Fibroblast of skin of left quadriceps (primary cell): ENCODE data around the gene SPATA3.
"Not testable (repeated sequence)": the region's sequence is repeated elsewhere in the genome, so short reads cannot be mapped to it uniquely, and the experiment has no call there.

ENCODE experiments used
- DNase-seq, 2 experiments: peaks; one replicate each; pipeline ENCODE4 v3.0.0-alpha.2; 2013; ENCODE audit warnings: low read depth in 2 of 2

SPATA3 gene

DNA sequence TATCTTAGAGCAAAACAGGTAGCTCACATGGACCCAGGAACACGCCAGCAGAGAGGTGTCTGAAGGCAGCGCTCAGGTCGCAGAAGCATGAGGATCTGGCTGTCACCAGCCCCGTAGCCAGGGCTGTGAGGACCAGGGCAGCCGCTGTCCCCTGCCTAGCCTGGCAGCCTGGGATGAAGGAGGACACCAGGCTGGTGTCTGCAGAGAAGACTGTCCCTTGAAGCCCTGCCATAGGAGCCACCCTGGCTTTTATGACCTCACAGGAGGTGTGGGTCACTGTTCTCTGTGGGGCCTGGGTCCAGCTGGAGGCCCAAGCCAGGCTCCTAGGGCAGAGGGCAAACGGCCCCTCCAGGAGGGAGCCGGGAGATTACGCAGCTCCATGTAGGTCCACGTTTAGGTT is at the start of gene SPATA3:
Gene SPATA3, plus strand, starts transcription at position 301 of the 400 bp plus-strand sequence. CDS start 113 bp downstream, outside the sequence.
- DNase-seq: no peak

DNA sequence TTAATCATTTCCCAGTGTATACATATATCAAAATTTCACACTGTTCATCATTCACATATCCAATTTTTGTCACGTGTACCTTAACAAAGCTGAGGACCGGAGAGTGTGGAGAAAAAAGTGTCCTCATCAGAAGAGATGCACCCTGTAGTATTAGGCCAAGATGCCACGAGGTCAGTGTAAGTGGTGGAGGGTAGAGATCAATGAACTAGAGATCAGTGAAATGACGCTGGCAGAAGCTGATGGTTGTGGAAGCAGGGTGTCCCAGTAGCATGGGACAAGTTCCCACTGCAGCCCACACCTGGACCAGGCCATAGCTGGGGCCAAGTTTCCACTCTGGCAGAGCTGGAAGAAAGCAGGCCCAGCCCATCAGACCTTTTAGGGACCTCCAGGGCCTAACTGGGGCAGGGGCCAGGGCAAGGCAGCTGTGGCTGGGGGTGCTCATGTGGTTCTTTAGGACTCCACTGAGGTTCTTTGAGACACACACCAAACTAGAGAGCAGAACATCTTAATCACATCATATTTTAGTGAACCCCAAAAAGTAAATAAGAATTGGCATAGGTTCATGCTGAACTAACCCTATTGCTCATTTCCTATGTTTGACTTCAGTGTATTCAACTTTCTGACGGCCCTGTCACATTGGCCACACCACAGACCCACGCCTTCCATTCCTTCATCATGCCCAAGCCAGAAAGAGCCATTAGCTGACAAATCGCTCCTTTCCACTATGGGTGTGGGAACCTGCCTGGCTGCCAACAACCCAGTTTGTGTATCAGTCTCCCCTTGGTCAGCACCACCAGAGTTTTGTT is 49.3 kb upstream of the SPATA3 start:
- DNase-seq: no peak

DNA sequence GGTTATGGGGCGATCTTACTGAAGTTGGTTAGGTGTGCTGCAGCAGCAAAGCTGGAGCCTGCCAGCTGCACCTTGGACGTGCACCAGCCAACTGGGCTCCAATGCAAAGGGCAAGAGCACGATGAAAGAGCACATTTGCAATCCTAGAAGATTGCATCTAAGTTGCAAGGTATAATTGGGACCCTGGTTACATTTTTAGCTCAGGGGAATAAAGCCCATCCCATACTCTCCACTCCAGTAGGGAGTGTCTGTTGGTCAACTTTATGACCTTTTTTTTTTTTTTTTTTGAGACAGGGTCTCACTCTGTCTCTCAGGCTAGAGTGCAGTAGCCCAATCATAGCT is 48.7 kb upstream of the SPATA3 start:
- no peak for DNase-seq

DNA sequence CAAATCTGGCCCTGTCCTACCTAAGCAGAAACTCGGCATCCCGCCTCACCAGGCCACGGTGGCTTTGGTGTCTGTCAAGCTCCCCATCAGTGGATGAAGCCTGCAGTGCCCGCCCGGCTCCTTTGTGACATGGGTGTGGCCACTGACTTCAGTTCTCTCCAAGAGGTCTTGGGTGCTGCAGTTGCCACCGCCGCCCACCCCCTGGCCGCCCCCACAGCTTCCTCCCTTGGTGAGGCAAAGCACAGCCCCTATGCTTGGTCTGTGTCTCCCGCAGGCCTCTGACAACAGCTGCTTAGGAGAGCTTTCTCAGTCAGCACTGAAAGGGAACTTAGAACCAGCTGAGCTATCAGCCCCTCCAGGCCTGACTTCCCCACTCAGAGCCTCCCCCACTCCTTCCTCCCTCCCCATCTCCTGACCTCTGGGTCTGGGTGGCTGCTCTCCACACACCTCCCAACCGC is 48.0 kb upstream of the SPATA3 start:
- no peak for DNase-seq

DNA sequence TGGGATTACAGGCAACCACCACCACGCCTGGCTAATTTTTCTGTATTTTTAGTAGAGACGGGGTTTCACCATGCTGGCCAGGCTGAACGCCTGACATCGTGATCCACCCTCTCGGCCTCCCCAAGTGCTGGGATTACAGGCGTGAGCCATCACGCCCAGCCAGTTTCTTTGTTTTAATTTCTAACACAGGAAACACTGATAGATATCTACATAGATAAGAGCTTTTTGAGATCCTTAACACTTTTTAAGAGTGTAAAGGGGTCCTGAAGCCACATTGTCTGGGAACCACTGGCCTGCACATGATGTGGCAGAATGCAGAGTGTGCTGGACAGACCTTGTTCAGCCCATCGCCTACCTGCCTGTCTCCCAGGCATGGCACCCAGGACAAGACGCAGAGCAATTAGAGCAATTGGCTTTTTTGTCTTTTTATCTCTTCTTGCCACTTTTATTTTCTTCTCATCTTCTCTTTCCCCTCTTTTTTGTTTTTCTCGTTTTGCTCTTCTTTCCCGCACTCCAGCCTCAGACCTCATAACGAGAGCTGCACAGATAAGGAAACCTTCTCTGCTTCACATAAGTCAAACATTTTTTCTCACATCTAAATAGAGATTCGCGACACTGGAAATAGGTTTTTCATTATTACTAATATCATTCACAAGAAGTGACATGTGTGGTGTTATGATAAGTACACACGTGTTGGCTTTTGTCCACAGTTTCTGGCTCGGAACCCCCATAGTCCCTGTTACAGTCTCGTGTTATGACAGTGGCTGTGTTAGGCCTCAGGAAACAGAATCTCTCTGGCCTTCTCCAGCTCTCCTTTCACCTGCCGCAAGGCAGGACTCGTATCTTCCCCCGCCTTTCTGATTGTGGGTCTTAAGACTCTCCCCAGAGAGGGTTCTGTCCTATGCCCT is 45.7 kb upstream of the SPATA3 start:
- DNase-seq: no peak

DNA sequence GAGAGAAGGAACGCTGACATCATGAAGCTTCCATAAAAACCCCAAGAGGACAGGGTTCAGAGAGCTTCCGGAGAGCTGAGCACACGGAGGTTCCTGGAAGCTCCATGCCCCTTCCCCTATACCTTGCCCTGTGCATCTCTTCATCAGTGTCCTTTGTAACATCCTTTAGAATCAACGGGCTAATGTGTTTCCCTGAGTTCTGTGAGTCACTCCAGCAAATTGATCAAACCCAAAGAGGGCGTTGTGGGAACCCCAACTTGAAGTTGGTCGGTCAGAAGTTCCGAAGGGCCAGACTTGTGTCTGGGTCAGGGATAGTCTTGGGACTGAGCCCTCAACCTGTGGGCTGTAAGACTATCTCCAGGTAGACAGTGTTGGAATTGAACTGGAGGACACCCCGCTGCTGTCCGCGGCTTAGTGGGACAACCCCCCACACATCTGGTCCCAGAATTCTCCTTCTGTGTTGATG is 45.0 kb upstream of the SPATA3 start:
- DNase-seq: no peak

DNA sequence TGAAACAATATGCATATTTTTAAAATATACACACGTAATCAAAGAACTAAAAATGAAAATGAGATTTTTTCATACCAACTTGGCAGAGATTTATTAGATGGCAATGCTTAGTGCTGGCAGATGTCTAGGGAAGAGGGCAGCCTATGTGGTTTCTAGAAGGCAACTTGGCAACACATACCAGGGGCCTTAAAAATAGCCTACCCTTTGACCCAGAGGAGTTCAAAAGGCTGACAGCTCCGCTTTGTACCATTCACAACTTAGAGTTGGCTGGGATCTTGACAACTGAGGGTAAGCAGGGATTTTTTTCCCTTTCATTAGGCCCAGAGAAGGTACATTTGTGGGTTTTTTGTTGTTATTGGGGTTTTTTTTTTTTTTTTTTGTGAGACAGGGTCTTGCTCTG is 44.5 kb upstream of the SPATA3 start:
- no peak for DNase-seq

DNA sequence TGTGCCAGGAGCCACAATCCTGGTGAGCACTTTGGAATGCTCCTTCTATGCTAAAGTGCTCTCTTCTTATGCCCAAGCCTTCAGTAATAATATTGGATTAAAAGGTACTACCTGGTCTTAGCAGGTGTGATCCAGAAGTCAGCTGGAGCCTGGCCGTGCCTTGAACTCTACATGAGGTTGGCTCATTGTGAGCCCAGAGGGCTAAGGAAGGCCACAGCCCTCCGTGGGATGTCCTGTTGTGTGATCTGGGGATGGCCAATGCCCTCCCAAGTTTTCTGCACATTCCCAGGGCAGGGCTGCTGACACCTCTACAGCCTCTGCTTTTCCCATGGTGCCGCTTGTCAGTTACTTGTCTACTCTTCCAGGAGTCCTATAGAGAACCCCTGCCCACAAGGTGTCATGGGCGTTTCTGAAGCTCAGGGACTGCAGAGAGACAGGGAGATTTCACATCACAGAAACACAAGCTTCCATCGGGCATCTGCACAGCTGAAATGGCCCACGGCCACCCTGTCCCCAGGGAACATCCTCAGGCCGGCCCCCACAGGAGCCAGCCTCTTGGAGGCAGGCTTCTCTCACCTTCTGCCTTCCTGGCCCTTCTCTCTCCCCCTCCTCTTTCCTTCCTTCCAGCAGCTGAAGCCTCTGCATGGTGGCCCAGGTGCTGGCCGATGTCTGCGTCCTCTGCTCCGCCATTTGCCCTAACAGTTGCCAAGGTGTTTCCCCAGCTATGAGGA is 43.5 kb upstream of the SPATA3 start:
- no peak for DNase-seq

DNA sequence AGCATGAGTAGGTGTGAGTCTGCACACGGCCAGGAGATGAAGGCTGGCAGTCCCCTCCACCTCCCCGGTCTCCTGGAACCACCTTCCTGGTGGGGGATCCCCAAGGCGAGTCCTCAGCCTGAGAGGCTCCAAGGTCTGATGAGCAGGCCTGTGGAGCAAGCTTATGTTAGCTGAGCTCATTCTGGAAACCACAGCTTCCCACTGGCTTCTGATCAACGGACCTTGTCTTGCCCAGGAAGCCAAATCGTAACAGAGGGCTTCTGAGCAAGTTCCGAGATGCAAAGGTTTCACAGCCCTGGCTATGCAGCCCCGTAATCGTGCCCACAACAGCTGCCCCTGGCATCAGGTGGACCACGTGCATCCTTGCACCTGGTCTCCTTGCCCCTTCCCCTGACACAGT is 42.1 kb upstream of the SPATA3 start:
- no peak for DNase-seq

DNA sequence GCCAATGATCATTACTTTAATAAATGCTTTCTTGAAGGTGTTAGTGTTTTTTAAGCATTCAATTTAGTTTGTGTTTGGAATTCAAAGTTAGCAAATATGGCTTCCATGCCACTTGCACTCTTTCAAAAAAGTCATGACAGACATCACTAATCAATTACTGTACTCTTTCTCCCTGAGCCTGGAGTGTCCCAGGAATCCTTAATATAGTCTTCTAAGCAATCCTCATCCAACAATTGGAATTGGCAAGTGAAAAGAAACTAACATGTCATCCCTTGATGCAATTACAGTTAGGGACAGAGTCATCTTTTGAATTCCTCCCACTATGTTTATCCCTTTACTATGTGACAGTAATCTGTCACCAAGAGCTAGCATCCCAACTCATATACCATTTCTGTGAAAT is 41.2 kb upstream of the SPATA3 start:
- no peak for DNase-seq

DNA sequence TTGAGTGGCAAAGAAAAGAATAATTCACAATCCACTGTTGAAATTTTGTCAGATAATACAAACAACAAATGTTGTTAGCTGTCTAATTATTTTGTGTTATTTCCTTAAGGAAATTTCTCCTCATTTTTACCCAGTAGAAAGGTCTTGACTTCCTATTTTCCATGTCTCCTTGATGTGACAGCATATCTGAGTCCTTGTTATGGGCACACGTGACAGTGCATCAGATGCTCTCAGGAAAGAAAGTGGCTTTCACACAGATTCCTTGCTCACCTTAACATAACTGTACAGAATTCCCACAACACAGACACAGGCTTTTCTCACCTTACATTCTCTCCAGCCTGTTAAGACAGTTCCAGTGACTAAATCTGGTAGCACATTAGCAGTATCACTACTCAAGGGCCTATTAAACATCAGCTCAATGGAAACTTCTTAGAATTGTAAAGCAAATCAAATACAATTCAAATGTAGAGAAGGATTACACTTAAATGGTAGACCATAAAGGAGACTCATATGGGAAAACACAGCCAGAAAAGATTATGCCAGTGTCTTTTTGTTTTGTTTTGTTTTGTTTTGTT is 40.7 kb upstream of the SPATA3 start:
- DNase-seq: no peak

DNA sequence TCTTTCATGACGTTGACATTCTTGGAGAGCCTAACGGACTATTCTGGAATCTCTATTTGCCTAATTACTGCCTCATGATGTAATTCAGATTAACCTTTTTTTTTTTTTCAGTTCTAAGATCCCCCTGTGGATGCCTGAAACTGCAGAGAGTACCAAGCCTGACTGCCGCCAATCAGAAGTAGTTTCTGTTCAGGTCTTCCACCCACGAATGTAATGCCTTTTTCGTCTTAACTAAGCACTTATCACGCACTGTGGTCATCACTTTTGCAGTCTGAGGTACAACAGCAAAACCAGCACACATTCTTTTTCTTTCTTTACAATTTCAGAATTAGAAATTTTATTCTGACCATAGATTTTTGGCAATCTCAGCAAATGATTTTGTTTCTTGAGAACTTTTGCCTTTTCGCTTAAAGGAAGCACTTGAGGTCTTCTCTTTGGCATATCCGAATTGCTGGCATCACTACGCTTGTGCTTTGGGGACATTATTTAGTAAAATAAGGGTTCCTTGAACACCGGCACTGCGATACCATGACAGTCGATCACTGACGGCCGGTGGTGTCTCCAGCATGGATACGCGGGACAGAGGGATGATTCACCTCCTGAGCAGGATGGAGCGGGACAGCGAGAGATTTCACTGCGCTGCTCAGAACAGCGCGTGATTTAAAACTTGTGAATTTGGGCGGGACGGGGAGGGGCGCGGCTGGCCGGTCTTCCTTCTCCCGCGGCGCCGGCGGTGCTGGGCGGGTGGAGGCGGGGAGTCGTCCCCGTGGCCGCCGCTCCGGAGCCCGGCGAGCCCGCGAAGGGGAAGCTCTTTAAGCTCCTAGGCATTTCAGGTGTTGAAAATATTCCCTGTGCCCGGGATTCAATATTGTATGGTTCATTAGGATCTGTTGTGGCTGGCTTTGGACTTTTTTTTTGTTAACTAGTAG is 38.8 kb upstream of the SPATA3 start:
- DNase-seq: no peak

DNA sequence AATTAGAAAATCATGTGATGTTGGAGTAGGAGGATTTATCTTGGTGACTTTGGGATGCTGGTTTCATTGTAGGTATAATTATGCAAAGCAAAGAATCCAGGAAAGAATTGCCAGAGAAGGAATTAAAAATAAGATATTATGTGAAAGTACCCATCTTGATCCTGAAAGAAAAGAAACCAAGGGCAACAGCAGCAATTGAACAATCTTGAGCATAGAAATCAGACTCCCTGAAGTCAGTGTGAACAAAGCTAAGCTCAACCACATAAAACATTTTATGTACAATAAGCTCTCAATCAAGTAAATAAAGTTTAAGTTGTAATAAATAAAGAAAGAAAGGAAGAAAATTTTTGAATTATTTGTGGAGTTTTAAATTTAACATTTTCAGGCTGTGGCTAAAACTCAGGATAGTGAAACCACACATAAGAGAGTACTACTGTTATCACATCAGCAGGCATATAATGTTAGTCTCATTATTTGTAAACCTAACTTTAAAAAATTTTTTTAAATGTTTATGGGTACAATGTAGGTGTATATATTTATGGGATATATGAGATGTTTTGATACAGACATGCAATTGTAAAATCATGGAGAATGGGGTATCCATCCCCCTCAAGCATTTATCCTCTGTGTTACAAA is 38.0 kb upstream of the SPATA3 start:
- no peak for DNase-seq

DNA sequence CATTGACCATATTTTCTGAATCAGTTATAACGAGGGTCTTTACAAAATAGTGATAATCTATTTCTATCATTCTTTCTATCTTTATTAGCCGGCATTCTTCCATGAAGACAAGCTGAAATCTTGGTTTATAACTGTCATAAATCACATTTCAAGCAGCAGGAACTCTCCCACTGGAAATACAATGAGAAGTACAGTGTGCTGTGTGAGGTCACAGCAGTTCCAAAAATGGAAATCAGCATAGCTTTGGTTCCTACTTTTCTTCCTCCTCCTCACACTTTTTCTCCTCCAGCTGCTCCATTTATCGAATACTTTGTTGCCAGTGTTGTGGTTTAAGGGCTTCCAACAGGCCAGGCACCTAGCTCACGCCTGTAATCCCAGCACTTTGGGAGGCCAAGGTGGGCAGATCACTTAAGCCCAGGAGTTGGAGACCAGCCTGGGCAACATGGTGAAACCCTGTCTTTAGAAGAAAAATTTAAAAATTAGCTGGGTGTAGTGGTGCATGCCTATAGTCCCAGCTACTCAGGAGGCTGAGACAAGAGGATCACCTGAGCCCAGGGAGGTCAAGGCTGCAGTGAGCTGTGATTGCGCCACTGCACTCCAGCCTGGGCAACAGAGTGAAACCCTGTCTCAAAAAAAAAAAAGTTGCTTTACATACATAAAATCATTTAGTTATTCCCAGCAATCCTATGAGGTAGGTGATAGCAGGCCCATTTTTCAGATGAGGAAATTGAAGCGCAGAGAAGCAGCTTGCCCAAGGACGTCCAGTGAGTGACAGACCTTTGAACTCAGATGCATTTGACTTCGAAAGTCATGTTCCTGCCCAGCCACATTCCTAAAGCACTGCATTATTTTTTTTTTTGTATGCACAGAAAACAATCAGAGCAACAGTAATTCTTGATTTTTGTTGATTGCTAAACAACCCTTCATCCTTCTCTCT is 36.8 kb upstream of the SPATA3 start:
- no peak for DNase-seq

DNA sequence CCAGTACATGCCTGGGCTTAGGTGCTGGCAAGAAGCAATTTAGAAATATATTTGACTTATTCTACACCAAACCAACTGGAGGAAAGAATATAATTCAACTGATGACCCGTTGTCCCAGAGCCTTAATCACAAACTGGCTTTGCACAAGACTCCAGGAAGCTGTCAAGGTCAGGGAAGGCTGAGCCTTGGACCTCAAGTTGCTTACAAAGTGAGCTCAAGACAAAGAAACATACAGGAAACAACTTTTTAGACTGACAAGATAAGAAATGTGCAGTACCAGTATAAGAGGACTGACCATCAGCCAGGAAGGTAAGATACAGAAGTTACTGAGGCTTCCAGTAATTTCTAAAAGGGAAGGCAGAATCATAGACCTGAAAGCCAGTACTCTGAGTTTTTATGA is 35.9 kb upstream of the SPATA3 start:
- no peak for DNase-seq

DNA sequence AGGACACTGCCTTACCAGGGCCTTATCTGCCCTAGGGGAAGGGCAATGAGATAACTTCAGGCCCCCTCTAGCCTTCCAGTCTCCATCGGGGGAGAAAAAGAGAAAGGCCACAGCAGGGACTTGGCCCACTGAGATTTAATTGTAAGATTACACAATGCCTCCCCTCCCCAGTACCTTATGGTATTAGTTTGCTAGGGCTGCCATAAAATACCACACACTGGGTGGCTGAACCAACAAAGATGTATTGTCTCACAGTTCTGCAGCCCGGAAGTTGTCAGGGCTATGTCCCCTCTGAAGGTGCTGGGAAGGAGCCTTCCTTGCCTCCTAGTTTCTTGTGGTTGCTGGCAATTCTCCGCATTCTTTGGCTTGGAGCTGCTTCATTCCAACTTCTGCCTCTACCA is 34.8 kb upstream of the SPATA3 start:
- DNase-seq: no peak

DNA sequence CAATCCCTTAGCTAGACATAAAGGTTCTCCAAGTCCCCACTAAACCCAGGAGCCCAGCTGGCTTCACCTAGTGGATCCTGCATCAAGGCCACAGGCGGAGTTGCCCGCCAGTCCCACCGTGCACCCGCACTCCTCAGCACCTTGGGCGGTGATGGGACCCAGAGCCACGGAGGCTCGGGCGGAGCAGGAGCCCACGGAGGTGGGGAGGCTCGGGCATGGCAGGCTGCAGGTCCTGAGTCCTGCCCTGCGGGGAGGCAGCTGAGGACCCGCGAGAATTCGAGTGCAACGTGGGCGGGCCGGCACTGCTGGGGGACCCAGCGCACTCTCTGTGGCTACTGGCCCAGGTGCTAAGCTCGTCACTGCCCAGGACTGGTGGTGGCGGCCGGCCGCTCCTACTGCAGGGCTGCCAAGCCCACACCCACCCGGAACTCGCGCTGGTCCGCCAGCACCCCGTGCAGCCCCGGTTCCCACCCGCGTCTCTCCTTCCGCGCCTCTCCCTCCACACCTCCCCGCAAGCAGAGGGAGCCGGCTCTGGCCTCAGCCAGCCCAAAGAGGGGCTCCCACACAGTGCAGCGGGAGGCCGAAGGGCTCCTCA is 31.7 kb upstream of the SPATA3 start:
- DNase-seq: no peak

DNA sequence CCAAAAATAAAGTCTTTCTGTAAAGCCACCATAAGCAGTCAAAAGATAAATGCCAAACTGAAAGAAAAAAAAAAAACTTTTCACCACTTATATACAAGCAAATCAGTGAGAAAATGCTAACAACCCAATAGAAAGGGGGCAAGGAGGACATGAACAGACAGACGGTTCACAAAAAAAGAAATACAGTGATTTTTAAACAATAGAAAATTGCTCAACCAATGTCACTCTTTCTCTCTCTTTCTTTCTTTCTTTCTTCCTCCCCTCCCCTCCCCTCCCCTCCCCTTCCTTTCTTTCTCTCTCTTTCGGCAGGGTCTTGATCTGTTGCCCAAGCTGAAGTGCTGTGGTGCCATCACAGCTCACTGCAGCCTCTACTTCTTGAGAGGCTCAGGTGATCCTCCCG is 28.8 kb upstream of the SPATA3 start:
- no peak for DNase-seq

DNA sequence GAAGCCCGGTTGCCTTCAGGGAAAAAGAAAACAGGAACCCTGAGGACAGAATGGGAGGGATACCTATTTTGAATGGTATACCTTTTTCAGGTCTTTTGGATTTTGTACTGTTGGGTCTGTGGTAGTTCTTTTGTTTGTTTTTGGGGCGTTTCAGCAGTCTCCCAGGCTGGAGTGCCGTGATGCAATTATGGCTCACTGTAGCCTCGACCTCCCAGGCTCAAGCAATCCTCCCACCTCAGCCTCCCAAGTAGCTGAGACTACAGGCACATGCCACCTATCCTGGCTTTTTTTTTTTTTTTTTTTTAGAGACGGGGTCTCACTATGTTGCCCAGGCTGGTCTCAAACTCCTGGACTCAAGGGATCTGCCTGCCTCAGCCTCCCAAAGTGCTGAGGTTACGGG is 27.6 kb upstream of the SPATA3 start:
- DNase-seq: not testable (repeated sequence)
